ENCODE data around the gene RNF180.

DNA sequence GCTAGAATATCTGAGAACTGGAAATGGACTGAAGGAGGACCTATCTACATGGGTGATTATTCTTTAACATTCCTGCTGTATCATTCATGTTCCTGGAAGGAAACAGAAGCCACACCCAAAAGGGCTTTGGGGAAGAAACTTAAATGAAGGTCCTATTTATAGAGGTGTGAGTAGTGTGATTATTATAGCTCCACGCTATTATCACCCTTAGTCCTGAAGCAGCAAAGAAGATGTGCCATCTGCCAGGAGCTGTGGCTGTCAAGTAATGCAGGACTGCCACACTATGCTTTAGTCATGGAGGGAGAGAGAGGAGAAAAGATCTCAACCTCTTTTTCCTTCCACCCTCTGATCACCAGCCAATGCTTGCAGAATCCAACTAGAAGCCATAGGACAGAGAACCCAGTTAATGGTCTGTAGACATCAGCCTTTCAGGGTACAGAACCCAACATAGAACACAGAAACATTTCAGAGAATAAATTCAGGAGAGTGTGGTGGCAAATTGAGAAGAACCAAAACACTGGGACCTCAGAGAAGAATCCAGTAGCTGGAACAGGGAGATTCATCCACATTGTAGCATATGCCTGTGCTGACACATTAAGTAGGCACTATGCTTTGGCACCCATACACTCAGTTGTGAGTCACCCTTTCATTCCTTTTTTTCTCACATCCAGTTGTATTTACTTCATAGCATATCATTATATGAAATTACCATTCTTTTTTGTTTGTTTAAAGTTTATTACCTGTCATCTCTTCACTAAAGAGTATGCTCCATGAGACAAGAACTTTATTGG is 21.0 kb upstream of the RNF180 start:
- TF ChIP-seq, protein P1, sequence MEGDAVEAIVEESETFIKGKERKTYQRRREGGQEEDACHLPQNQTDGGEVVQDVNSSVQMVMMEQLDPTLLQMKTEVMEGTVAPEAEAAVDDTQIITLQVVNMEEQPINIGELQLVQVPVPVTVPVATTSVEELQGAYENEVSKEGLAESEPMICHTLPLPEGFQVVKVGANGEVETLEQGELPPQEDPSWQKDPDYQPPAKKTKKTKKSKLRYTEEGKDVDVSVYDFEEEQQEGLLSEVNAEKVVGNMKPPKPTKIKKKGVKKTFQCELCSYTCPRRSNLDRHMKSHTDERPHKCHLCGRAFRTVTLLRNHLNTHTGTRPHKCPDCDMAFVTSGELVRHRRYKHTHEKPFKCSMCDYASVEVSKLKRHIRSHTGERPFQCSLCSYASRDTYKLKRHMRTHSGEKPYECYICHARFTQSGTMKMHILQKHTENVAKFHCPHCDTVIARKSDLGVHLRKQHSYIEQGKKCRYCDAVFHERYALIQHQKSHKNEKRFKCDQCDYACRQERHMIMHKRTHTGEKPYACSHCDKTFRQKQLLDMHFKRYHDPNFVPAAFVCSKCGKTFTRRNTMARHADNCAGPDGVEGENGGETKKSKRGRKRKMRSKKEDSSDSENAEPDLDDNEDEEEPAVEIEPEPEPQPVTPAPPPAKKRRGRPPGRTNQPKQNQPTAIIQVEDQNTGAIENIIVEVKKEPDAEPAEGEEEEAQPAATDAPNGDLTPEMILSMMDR (IDR thresholded peaks at IDR 0.05): no peak
- TF ChIP-seq EZH2 (IDR thresholded peaks at IDR 0.05; ENCODE audit: borderline replicate concordance, insufficient read depth, low read depth, low read length, poor library complexity, severe bottlenecking): no peak
